Prostate gland (tissue), 2 donors: ENCODE measurements around the gene ADK.

Experiments used
- CTCF ChIP-seq, 4 experiments: fragments of 200-600 bp in 2 of 4; fragments of 450-650 bp in 2 of 4; sonication (generic) in 2 of 4; IDR thresholded peaks; 1 replicate in 3 of 4; 2 replicates in 1 of 4; pipeline ENCODE4 v1.5.1; 2016 to 2019; ENCODE audit warnings: antibody characterized with exemption in 4 of 4, mild to moderate bottlenecking in 2 of 4, moderate library complexity in 2 of 4
- POLR2A ChIP-seq: fragments of 450-650 bp; IDR thresholded peaks from one replicate; pipeline ENCODE4 v1.6.1; 2016; ENCODE audit warnings: antibody characterized with exemption, mild to moderate bottlenecking
- POLR2AphosphoS5 ChIP-seq: sonication (generic); formaldehyde crosslinking; IDR thresholded peaks from one replicate; pipeline ENCODE4 v1.6.1; 2017; ENCODE audit warnings: antibody characterized with exemption

- TF ChIP-seq CTCF (IDR thresholded peaks at IDR 0.05) (no peak), POLR2AphosphoS5 (no peak), POLR2A (no peak)
These were observed 280.8 kb downstream of the ADK start for GRCh38 chr10:74431816-74432215.
